ENCODE results near the gene NDUFB3. TPM values are rescaled to one million over a fixed set of nuclear protein-coding genes. Genes with fewer than 3 reads are reported as not detected.
A peak's percentile ranks its signal among the peaks of the same experiment; 100 is the strongest.
"Not testable (repeated sequence)": the region's sequence is repeated elsewhere in the genome, so short reads cannot be mapped to it uniquely, and the experiment has no call there.

Gene NDUFB3
- total RNA-seq, 2 donors from 2014 or later = 82.3 to 163 TPM

GRCh38 chr2:201057715-201058248 lies 14.0 kb upstream of the NDUFB3 start:
- H3K36me3 Mint-ChIP-seq (ENCODE audit: low read depth) = peaks cover 15% of the 10 kb centered on the region
- DNase-seq = peak; percentile 52
- H3K27me3 ChIP-seq (ENCODE audit: control insufficient read depth, insufficient read depth, low read length, poor library complexity, severe bottlenecking) = no peaks in the 10 kb centered on the region
- H3K9me3 ChIP-seq (ENCODE audit: control insufficient read depth, low read length) = no peaks in the 10 kb centered on the region
- no peaks in the 10 kb centered on the region for H3K27me3 Mint-ChIP-seq (ENCODE audit: insufficient read depth)
- H3K9ac ChIP-seq (ENCODE audit: extremely low read depth, low read length, poor library complexity, severe bottlenecking) = peak overlapping the region; percentile 2
- H3K27ac Mint-ChIP-seq = peak overlapping the region; percentile 45
- no peak overlapping the region for H3K4me3 Mint-ChIP-seq
- H3K4me1 Mint-ChIP-seq = peaks cover 32% of the 10 kb centered on the region
- 83 to 86% methylated on average over 3 to 4 of the region's 4 CpGs for WGBS, 2 experiments (ENCODE audit: insufficient coverage in 1 of 2, insufficient read length in 1 of 2)
- H3K27ac ChIP-seq (ENCODE audit: low read depth, low read length) = no peak overlapping the region
- H3K36me3 ChIP-seq (ENCODE audit: control insufficient read depth, insufficient read depth, low read length) = peaks cover 24% of the 10 kb centered on the region
- peaks cover 6% of the 10 kb centered on the region for H3K4me1 ChIP-seq (ENCODE audit: control insufficient read depth, insufficient read depth, low read length)
- no peaks in the 10 kb centered on the region for H3K9me3 Mint-ChIP-seq
- no peak overlapping the region for H3K4me3 ChIP-seq (ENCODE audit: low read length)
- TF ChIP-seq, protein P1, sequence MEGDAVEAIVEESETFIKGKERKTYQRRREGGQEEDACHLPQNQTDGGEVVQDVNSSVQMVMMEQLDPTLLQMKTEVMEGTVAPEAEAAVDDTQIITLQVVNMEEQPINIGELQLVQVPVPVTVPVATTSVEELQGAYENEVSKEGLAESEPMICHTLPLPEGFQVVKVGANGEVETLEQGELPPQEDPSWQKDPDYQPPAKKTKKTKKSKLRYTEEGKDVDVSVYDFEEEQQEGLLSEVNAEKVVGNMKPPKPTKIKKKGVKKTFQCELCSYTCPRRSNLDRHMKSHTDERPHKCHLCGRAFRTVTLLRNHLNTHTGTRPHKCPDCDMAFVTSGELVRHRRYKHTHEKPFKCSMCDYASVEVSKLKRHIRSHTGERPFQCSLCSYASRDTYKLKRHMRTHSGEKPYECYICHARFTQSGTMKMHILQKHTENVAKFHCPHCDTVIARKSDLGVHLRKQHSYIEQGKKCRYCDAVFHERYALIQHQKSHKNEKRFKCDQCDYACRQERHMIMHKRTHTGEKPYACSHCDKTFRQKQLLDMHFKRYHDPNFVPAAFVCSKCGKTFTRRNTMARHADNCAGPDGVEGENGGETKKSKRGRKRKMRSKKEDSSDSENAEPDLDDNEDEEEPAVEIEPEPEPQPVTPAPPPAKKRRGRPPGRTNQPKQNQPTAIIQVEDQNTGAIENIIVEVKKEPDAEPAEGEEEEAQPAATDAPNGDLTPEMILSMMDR (conservative IDR thresholded peaks at IDR 0.05) = no peak

DNA sequence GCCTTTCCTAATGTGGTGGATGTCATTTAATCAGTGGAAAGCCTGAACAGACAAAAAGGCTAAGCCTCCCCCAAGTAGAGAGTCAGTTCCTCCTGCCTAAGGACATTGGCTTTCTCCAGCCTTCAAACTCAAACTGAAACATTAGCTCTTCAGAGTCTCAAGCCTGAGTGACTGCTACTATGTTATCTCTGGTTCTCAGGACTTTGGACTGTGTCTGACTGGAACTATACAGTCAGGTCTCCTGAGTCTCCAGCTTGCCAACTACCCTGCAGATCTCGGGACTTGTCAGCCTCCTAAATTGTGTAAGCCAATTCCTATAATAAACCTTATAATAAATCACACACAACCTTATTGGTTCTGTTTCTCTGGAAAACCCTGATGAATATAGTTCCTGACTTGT lies 12.9 kb upstream of the NDUFB3 start:
- no peaks in the 10 kb centered on the region for H3K9me3 Mint-ChIP-seq
- DNase-seq = no peak
- no peak overlapping the region for H3K4me3 Mint-ChIP-seq
- TF ChIP-seq, protein P1 (conservative IDR thresholded peaks at IDR 0.05) = no peak
- Histone ChIP-seq H3K4me1 (ENCODE audit: control insufficient read depth, insufficient read depth, low read length) (peaks cover 6% of the 10 kb centered on the region), H3K27me3 (ENCODE audit: control insufficient read depth, insufficient read depth, low read length, poor library complexity, severe bottlenecking) (no peaks in the 10 kb centered on the region), H3K9me3 (ENCODE audit: control insufficient read depth, low read length) (no peaks in the 10 kb centered on the region), H3K27ac (ENCODE audit: low read depth, low read length) (no peak overlapping the region), H3K36me3 (ENCODE audit: control insufficient read depth, insufficient read depth, low read length) (peaks cover 18% of the 10 kb centered on the region), H3K9ac (ENCODE audit: extremely low read depth, low read length, poor library complexity, severe bottlenecking) (no peak overlapping the region), H3K4me3 (ENCODE audit: low read length) (peak overlapping the region; percentile 19)
- WGBS, 2 experiments (ENCODE audit: insufficient coverage in 1 of 2, insufficient read length in 1 of 2) = 83 to 89% methylated on average over 1 of the region's 1 CpG
- peaks cover 32% of the 10 kb centered on the region for H3K4me1 Mint-ChIP-seq
- H3K27ac Mint-ChIP-seq = no peak overlapping the region
- H3K36me3 Mint-ChIP-seq (ENCODE audit: low read depth) = peaks cover 18% of the 10 kb centered on the region
- H3K27me3 Mint-ChIP-seq (ENCODE audit: insufficient read depth) = no peaks in the 10 kb centered on the region

- Histone ChIP-seq H3K27me3 (ENCODE audit: control insufficient read depth, insufficient read depth, low read length, poor library complexity, severe bottlenecking) (no peaks in the 10 kb centered on the region), H3K4me3 (ENCODE audit: low read length) (no peak overlapping the region), H3K27ac (ENCODE audit: low read depth, low read length) (no peak overlapping the region), H3K9ac (ENCODE audit: extremely low read depth, low read length, poor library complexity, severe bottlenecking) (no peak overlapping the region), H3K9me3 (ENCODE audit: control insufficient read depth, low read length) (no peaks in the 10 kb centered on the region), H3K36me3 (ENCODE audit: control insufficient read depth, insufficient read depth, low read length) (peaks cover 12% of the 10 kb centered on the region), H3K4me1 (ENCODE audit: control insufficient read depth, insufficient read depth, low read length) (peaks cover 6% of the 10 kb centered on the region)
- Mint-ChIP-seq H3K4me1 (peaks cover 32% of the 10 kb centered on the region), H3K27me3 (ENCODE audit: insufficient read depth) (no peaks in the 10 kb centered on the region), H3K36me3 (ENCODE audit: low read depth) (peaks cover 14% of the 10 kb centered on the region), H3K9me3 (no peaks in the 10 kb centered on the region), H3K4me3 (no peak overlapping the region), H3K27ac (no peak overlapping the region)
- no peak for DNase-seq
- TF ChIP-seq, protein P1 (conservative IDR thresholded peaks at IDR 0.05) = no peak
- WGBS, 2 experiments (ENCODE audit: insufficient coverage in 1 of 2, insufficient read length in 1 of 2) = 91% methylated on average over 6 to 10 of the region's 10 CpGs
Observed at GRCh38 chr2:201059961-201060755, 11.6 kb upstream of the NDUFB3 start.

GRCh38 chr2:201063516-201063915 lies 8.3 kb upstream of the NDUFB3 start:
- H3K36me3 Mint-ChIP-seq (ENCODE audit: low read depth) = peaks cover 12% of the 10 kb centered on the region
- WGBS, 2 experiments (ENCODE audit: insufficient coverage in 1 of 2, insufficient read length in 1 of 2) = 96 to 100% methylated on average over 2 to 5 of the region's 5 CpGs

More at GRCh38 chr2:201063516-201063915, 8.3 kb upstream of the NDUFB3 start:
- H3K27me3 Mint-ChIP-seq (ENCODE audit: insufficient read depth); H3K9me3 ChIP-seq (ENCODE audit: control insufficient read depth, low read length); H3K27me3 ChIP-seq (ENCODE audit: control insufficient read depth, insufficient read depth, low read length, poor library complexity, severe bottlenecking); H3K9me3 Mint-ChIP-seq; H3K4me3 Mint-ChIP-seq; DNase-seq; H3K4me3 ChIP-seq (ENCODE audit: low read length); H3K27ac ChIP-seq (ENCODE audit: low read depth, low read length); H3K4me1 ChIP-seq (ENCODE audit: control insufficient read depth, insufficient read depth, low read length); H3K36me3 ChIP-seq (ENCODE audit: control insufficient read depth, insufficient read depth, low read length); H3K27ac Mint-ChIP-seq; H3K9ac ChIP-seq (ENCODE audit: extremely low read depth, low read length, poor library complexity, severe bottlenecking): not testable (repeated sequence)
- peaks cover 22% of the 10 kb centered on the region for H3K4me1 Mint-ChIP-seq
